HepG2 (cell line): ENCODE data around the gene ATP6V0D1.

ENCODE experiments used
- CREB1 ChIP-seq, 2 experiments: fragments of 450-650 bp in 1 of 2; IDR thresholded peaks; 2 replicates each; pipeline ENCODE4 v1.6.1; 2016 to 2017; ENCODE audit warnings: control low read depth in 1 of 2, mild to moderate bottlenecking in 1 of 2, missing compliant biosample characterization in 1 of 2, missing genetic modification characterization in 1 of 2
- FOXP4 ChIP-seq: sonication (generic); formaldehyde crosslinking; IDR thresholded peaks from 2 replicates; pipeline ENCODE4 v1.4.0; 2020; ENCODE audit warnings: missing genetic modification reagents
- GLI4 ChIP-seq: sonication (generic); formaldehyde crosslinking; IDR thresholded peaks from 2 replicates; pipeline ENCODE4 v1.5.1; 2020; ENCODE audit warnings: missing genetic modification reagents, mild to moderate bottlenecking, moderate library complexity, borderline replicate concordance
- HMG20A ChIP-seq: IDR thresholded peaks from 2 replicates; pipeline ENCODE4 v1.6.1; 2016; ENCODE audit warnings: borderline replicate concordance
- MYC ChIP-seq: sonication (generic); formaldehyde crosslinking; IDR thresholded peaks from 2 replicates; pipeline ENCODE4 v1.9.0; 2021; ENCODE audit warnings: missing genetic modification reagents, borderline replicate concordance
- RNF2 ChIP-seq: fragments of 450-650 bp; conservative IDR thresholded peaks from 2 replicates; pipeline ENCODE4 v1.6.1; 2016; ENCODE audit warnings: low read depth
- SMAD3 ChIP-seq: sonication (generic); formaldehyde crosslinking; IDR thresholded peaks from 2 replicates; pipeline ENCODE4 v1.4.0; 2020; ENCODE audit warnings: missing genetic modification reagents
- ZFX ChIP-seq: sonication (generic); formaldehyde crosslinking; IDR thresholded peaks from 2 replicates; pipeline ENCODE4 v1.4.0; 2020; ENCODE audit warnings: mild to moderate bottlenecking, low read depth, missing genetic modification reagents, moderate library complexity

DNA sequence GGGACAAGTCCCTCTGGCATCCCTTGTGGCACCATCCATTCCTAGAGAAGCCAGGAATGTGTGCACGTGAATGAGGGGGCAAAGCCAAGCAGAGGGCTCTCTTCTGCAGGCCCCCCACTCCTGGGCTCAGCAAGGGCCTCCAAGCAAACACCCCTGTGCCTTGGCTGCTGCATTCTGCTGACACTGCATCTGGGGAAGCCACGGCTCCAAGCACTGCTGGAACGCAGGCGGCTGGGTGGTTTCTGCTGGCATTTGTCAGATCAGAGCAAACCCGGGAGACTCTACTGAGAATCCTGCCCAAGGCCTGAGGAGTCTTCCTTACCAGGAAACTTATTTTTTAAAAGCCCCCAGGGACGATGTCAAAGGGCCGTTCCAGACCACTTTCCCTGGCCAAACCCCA lies 23.3 kb downstream of the ATP6V0D1 start:
- no peak for TF ChIP-seq FOXP4 (CRISPR knock-in tag)
- TF ChIP-seq GLI4 (CRISPR knock-in tag): no peak
- no peak for TF ChIP-seq ZFX
- TF ChIP-seq SMAD3 (CRISPR knock-in tag): no peak
- no peak for TF ChIP-seq HMG20A
- no peak for TF ChIP-seq MYC
- TF ChIP-seq CREB1 (IDR thresholded peaks at IDR 0.05): no peak
- TF ChIP-seq CREB1 (CRISPR knock-in tag; IDR thresholded peaks at IDR 0.05): no peak
- TF ChIP-seq RNF2: no peak
